BJ (cell line): ENCODE results near the gene PAX9. TPM values are rescaled to one million over a fixed set of nuclear protein-coding genes. Genes with fewer than 3 reads are reported as not detected.
A peak's percentile ranks its signal among the peaks of the same experiment; 100 is the strongest.

Experiments
- CTCF ChIA-PET: fragments of 350-600 bp; formaldehyde crosslinking; extraction: SDS; loops from one replicate; lab custom pipeline; 2021; ENCODE audit warnings: antibody characterized with exemption, inconsistent platforms; lab: Yijun Ruan, JAX
- POLR2A ChIA-PET: fragments of 300-600 bp; sonication (Branson Sonifier 250); formaldehyde crosslinking; extraction: SDS; loops from one replicate; lab custom pipeline; 2021; ENCODE audit warnings: antibody characterized with exemption; lab: Charles Lee
- DNase-seq: peaks from one replicate; pipeline ENCODE4 v3.0.0-alpha.2; 2011; ENCODE audit warnings: low read depth
- H3K27me3 ChIP-seq: 2 replicates; pipeline ENCODE4 v1.6.0; 2011; ENCODE audit warnings: low read length; ENCODE audit not compliant: control insufficient read depth, insufficient read depth
- H3K36me3 ChIP-seq: 2 replicates; pipeline ENCODE4 v1.5.1; 2011; ENCODE audit warnings: low read length; ENCODE audit not compliant: control insufficient read depth, insufficient read depth
- H3K4me3 ChIP-seq: 2 replicates; pipeline ENCODE4 v1.5.1; 2011; ENCODE audit warnings: low read depth, mild to moderate bottlenecking, control low read depth, low read length
- CTCF ChIP-seq: IDR thresholded peaks from 2 replicates; pipeline ENCODE4 v1.5.1; 2011; ENCODE audit warnings: low read depth, mild to moderate bottlenecking, control low read depth, inconsistent platforms, low read length, moderate library complexity; ENCODE audit not compliant: insufficient read depth
- polyA minus RNA-seq: library from RNA; depleted of rRNA, polyadenylated mRNA; stranded (reverse); fragments of >200 nt; gene quantifications from 2 replicates; pipeline ENCODE4 v1.2.3, GENCODE V29; 2011; rRNA and poly(A)+ RNA removed
- polyA plus RNA-seq: library from polyadenylated mRNA; depleted of rRNA; stranded (reverse); fragments of >200 nt; gene quantifications from 2 replicates; pipeline ENCODE4 v1.2.3, GENCODE V29; 2011; rRNA removed

Gene PAX9
- polyA plus RNA-seq (not detected in 2 replicates), polyA minus RNA-seq (0.05 TPM in 1 of 2 replicates, not detected in the other)

- CTCF ChIA-PET, result interaction anchor here (1.4 kb wide), 1 partner anchor 488 kb away, joined by 3 read pairs; no protein-coding TSS in a partner anchor
- DNase-seq, result peak; percentile 8
- H3K4me3 ChIP-seq, result peak within 1 kb of the TSS; percentile 28
- TF ChIP-seq CTCF, result no peak
- POLR2A ChIA-PET, result no interaction called here
- no peaks in the 10 kb centered on the region for H3K36me3 ChIP-seq
- H3K27me3 ChIP-seq, result peaks cover 77% of the 10 kb centered on the region
These were observed at the start of gene PAX9 for GRCh38 chr14:36661506-36662257. Gene PAX9 (plus strand): TSS chr14:36661860. CDS start chr14:36662090, 230 bp downstream.

GRCh38 chr14:36617824-36618223 is 43.8 kb upstream of the PAX9 start:
- DNase-seq, result no peak
- Histone ChIP-seq H3K36me3 (no peaks in the 10 kb centered on the region), H3K4me3 (no peak overlapping the region), H3K27me3 (no peaks in the 10 kb centered on the region)
- TF ChIP-seq CTCF, result no peak
- POLR2A ChIA-PET, result no interaction called here
- CTCF ChIA-PET, result no interaction called here

- ChIA-PET CTCF (no interaction called here), POLR2A (no interaction called here)
- Histone ChIP-seq H3K27me3 (no peaks in the 10 kb centered on the region), H3K36me3 (no peaks in the 10 kb centered on the region), H3K4me3 (no peak overlapping the region)
- no peak for TF ChIP-seq CTCF
- DNase-seq, result no peak
These were observed 43.0 kb upstream of the PAX9 start for GRCh38 chr14:36618641-36619040.

GRCh38 chr14:36619131-36619530 is 42.5 kb upstream of the PAX9 start:
- CTCF ChIA-PET, result no interaction called here
- no peaks in the 10 kb centered on the region for H3K36me3 ChIP-seq
- DNase-seq, result no peak
- H3K27me3 ChIP-seq, result no peaks in the 10 kb centered on the region
- no peak overlapping the region for H3K4me3 ChIP-seq
- POLR2A ChIA-PET, result no interaction called here
- TF ChIP-seq CTCF, result no peak

- ChIA-PET POLR2A (no interaction called here), CTCF (no interaction called here)
- DNase-seq, result no peak
- H3K27me3 ChIP-seq, result no peaks in the 10 kb centered on the region
- H3K36me3 ChIP-seq, result no peaks in the 10 kb centered on the region
- no peak for TF ChIP-seq CTCF
- H3K4me3 ChIP-seq, result no peak overlapping the region
These were observed 41.8 kb upstream of the PAX9 start for GRCh38 chr14:36619853-36620252.
